ENCODE data around the gene SPART.

DNA sequence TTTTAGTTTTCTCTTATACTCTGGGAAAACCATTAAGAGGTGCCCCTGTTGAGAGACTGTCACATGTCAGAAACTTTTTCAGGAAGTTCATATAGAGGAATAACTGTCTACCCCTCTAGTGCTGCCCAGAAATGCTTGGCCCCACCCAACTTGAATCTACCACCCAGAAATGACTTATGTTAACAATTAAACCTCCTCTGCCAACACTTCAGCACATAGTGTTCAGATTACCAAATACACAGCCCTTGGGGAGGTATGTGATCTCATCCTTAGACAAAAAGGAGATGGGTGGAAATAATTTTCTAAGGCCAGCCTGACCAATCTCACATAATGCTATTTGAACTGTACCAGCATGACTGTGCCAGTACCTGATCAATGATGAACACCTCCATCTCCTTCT, 84.2 kb downstream of the SPART start:
- TF ChIP-seq, protein P1, sequence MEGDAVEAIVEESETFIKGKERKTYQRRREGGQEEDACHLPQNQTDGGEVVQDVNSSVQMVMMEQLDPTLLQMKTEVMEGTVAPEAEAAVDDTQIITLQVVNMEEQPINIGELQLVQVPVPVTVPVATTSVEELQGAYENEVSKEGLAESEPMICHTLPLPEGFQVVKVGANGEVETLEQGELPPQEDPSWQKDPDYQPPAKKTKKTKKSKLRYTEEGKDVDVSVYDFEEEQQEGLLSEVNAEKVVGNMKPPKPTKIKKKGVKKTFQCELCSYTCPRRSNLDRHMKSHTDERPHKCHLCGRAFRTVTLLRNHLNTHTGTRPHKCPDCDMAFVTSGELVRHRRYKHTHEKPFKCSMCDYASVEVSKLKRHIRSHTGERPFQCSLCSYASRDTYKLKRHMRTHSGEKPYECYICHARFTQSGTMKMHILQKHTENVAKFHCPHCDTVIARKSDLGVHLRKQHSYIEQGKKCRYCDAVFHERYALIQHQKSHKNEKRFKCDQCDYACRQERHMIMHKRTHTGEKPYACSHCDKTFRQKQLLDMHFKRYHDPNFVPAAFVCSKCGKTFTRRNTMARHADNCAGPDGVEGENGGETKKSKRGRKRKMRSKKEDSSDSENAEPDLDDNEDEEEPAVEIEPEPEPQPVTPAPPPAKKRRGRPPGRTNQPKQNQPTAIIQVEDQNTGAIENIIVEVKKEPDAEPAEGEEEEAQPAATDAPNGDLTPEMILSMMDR (conservative IDR thresholded peaks at IDR 0.05): no peak
- TF ChIP-seq ZFX (IDR thresholded peaks at IDR 0.05): no peak

Measured in C4-2B (cell line).